ENCODE results near the gene ZNF445. TPM values are rescaled to one million over a fixed set of nuclear protein-coding genes. Genes with fewer than 3 reads are reported as not detected.
"Not testable (repeated sequence)": the region's sequence is repeated elsewhere in the genome, so short reads cannot be mapped to it uniquely, and the experiment has no call there.

ZNF445 gene
- polyA plus RNA-seq, 5 donors: 19.5 to 33.5 (median 26.5) TPM

GRCh38 chr3:44437800-44438199 is 39.7 kb downstream of the ZNF445 start:
- no peak for DNase-seq

- DNase-seq: no peak
These were observed 41.3 kb downstream of the ZNF445 start for GRCh38 chr3:44436181-44436580.

- DNase-seq: no peak
These were observed 42.5 kb downstream of the ZNF445 start for GRCh38 chr3:44434834-44435510.

GRCh38 chr3:44430466-44430865 is 47.0 kb downstream of the ZNF445 start:
- no peak for DNase-seq

- no peak for DNase-seq
These were observed 48.0 kb downstream of the ZNF445 start for GRCh38 chr3:44429459-44429858.

- DNase-seq: no peak
These were observed 48.6 kb downstream of the ZNF445 start for GRCh38 chr3:44428910-44429309.

GRCh38 chr3:44427683-44428082 is 49.8 kb downstream of the ZNF445 start:
- no peak for DNase-seq

- no peak for DNase-seq
These were observed 52.7 kb downstream of the ZNF445 start for GRCh38 chr3:44424758-44425157.

- no peak for DNase-seq
These were observed 56.2 kb downstream of the ZNF445 start for GRCh38 chr3:44421280-44421679.

GRCh38 chr3:44420676-44421075 is 56.8 kb downstream of the ZNF445 start:
- no peak for DNase-seq

GRCh38 chr3:44419923-44420650 is 57.4 kb downstream of the ZNF445 start:
- DNase-seq: no peak

- no peak for DNase-seq
These were observed 58.2 kb downstream of the ZNF445 start for GRCh38 chr3:44419116-44419922.

- no peak for DNase-seq
These were observed 58.9 kb downstream of the ZNF445 start for GRCh38 chr3:44418549-44418948.

GRCh38 chr3:44418118-44418517 is 59.4 kb downstream of the ZNF445 start:
- DNase-seq: not testable (repeated sequence)

GRCh38 chr3:44416031-44417030 is 61.1 kb downstream of the ZNF445 start:
- no peak for DNase-seq

- no peak for DNase-seq
These were observed 62.0 kb downstream of the ZNF445 start for GRCh38 chr3:44415421-44415820.

GRCh38 chr3:44414517-44415090 is 62.9 kb downstream of the ZNF445 start:
- no peak for DNase-seq

- no peak for DNase-seq
These were observed 65.1 kb downstream of the ZNF445 start for GRCh38 chr3:44412365-44412764.

GRCh38 chr3:44411031-44411645 is 66.3 kb downstream of the ZNF445 start:
- DNase-seq: no peak

GRCh38 chr3:44409640-44410410 is 67.6 kb downstream of the ZNF445 start:
- no peak for DNase-seq
